ENCODE measurements around the gene ALG3. TPM values are rescaled to one million over a fixed set of nuclear protein-coding genes. Genes with fewer than 3 reads are reported as not detected.
A peak's percentile ranks its signal among the peaks of the same experiment; 100 is the strongest.

The ALG3 gene
- 33.3 to 43.7 TPM (median 36.8 TPM) in 3 replicates for total RNA-seq
- long read RNA-seq, transcript ALG3-201 (9 exons, 1,528 nt): major isoform, 45 of 79 reads
- long read RNA-seq, partial matches to known transcripts: 2 of 79 reads
- long read RNA-seq, other reads (novel, unspliced or antisense): 28 of 79 reads

DNA sequence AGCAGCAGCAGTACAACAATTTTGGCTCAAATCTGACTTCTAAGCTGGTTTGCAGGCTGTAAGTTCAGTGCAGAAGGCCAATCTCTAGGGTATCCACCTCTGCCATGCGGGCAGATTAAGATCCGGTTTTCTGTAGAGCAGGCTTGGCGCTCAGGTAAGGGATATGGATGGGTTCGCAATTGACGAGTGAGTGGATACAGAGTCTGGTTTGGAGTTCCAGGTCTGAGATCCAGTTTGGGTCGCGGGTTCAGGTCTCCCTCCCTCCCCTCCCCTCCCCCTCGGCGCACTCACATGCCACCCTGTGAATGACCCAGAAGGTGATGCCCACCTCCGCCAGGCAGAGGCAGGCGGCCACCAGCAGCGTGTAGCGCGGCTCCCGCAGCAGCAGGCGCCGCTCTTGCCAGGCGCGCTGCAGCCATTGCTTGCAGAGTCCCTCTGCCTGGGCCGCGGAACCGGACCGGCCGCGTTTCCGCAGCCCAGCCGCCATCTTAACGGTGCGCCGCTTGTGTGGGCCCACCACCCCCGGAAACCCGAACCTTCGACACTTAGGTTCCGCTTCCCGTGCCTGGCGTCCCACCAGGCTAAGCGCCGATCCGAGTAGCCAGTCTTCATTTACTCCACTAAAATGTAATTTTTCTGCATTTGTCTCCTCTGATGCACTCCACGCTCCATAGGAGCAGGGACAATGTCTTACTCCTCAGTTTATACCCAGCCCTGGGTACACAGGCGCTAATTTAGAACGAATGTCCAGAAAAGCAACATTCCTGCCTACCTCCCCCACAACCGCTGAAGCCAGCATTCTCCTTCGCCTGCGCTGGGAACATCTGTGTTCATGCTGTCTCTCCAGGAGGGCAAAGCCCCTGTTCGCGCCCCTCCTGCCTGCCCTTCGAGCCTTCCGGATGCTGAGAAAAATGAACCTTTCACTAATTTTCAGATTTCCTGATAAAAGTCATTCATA, at the start of gene ALG3:
TSS of gene ALG3 (minus strand) at position 509 of the 958 bp plus-strand sequence. CDS start at position 487, 22 bp downstream.
- peak; percentile 93 for DNase-seq (ENCODE audit: low spot score)
- peak within 1 kb of the TSS; percentile 96 for H3K27ac Mint-ChIP-seq (ENCODE audit: unreplicated experiment)
- H3K36me3 Mint-ChIP-seq (ENCODE audit: low read depth): peaks cover 10% of the 10 kb centered on the region
- H3K4me3 Mint-ChIP-seq (ENCODE audit: unreplicated experiment): peak within 1 kb of the TSS; percentile 82
- TF ChIP-seq, protein P1, sequence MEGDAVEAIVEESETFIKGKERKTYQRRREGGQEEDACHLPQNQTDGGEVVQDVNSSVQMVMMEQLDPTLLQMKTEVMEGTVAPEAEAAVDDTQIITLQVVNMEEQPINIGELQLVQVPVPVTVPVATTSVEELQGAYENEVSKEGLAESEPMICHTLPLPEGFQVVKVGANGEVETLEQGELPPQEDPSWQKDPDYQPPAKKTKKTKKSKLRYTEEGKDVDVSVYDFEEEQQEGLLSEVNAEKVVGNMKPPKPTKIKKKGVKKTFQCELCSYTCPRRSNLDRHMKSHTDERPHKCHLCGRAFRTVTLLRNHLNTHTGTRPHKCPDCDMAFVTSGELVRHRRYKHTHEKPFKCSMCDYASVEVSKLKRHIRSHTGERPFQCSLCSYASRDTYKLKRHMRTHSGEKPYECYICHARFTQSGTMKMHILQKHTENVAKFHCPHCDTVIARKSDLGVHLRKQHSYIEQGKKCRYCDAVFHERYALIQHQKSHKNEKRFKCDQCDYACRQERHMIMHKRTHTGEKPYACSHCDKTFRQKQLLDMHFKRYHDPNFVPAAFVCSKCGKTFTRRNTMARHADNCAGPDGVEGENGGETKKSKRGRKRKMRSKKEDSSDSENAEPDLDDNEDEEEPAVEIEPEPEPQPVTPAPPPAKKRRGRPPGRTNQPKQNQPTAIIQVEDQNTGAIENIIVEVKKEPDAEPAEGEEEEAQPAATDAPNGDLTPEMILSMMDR (IDR thresholded peaks at IDR 0.05): no peak
- no peaks in the 10 kb centered on the region for H3K9me3 Mint-ChIP-seq (ENCODE audit: low read depth)
- peaks cover 6% of the 10 kb centered on the region for H3K4me1 Mint-ChIP-seq (ENCODE audit: low read depth)
- no peaks in the 10 kb centered on the region for H3K27me3 Mint-ChIP-seq (ENCODE audit: low read depth)

DNA sequence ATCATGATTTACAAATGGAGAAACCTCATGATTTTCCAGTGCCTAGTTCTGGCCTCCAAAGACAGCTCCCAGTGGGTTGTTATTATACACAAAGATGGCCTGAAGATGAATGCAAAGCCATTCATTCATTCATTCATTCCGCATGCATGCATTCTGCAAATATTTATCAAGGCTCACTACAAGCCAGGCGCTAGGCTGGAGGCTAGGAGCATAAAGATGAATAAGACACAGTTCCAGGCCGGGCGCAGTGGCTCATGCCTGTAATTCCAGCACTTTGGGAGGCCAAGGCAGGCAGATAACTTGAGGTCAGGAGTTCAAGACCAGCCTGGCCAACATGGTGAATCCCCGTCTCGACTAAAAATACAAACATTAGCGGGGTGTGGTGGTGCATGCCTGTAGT, 47.9 kb upstream of the ALG3 start:
- H3K4me3 Mint-ChIP-seq (ENCODE audit: unreplicated experiment): no peak overlapping the region
- H3K4me1 Mint-ChIP-seq (ENCODE audit: low read depth): peaks cover 24% of the 10 kb centered on the region
- H3K27me3 Mint-ChIP-seq (ENCODE audit: low read depth): no peaks in the 10 kb centered on the region
- no peak for DNase-seq (ENCODE audit: low spot score)
- H3K9me3 Mint-ChIP-seq (ENCODE audit: low read depth): no peaks in the 10 kb centered on the region
- TF ChIP-seq, protein P1 (IDR thresholded peaks at IDR 0.05): no peak
- peaks cover 5% of the 10 kb centered on the region for H3K36me3 Mint-ChIP-seq (ENCODE audit: low read depth)
- H3K27ac Mint-ChIP-seq (ENCODE audit: unreplicated experiment): no peak overlapping the region

DNA sequence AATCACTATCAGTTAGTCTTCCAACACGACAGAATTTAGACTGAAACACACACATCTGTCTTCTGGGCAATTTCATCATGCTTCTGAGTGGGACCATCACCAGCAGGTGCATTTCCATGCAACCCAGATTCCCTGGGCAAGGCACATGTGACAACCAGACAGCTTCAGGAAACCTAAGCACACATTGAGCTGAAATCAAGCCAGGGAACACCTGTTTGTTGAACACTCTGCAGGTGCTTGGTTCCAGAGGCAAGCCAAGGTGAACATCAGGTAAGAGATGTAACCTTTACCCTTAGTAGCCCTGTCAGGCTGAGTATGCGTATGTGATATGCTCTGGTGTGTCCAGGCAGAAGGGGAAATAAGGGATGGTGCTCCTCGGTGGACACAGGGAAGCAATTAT, 47.0 kb upstream of the ALG3 start:
- Mint-ChIP-seq H3K9me3 (ENCODE audit: low read depth) (no peaks in the 10 kb centered on the region), H3K27me3 (ENCODE audit: low read depth) (no peaks in the 10 kb centered on the region), H3K36me3 (ENCODE audit: low read depth) (peaks cover 2% of the 10 kb centered on the region), H3K4me1 (ENCODE audit: low read depth) (peaks cover 20% of the 10 kb centered on the region), H3K27ac (ENCODE audit: unreplicated experiment) (no peak overlapping the region), H3K4me3 (ENCODE audit: unreplicated experiment) (no peak overlapping the region)
- TF ChIP-seq, protein P1 (IDR thresholded peaks at IDR 0.05): no peak
- DNase-seq (ENCODE audit: low spot score): peak; percentile 5

DNA sequence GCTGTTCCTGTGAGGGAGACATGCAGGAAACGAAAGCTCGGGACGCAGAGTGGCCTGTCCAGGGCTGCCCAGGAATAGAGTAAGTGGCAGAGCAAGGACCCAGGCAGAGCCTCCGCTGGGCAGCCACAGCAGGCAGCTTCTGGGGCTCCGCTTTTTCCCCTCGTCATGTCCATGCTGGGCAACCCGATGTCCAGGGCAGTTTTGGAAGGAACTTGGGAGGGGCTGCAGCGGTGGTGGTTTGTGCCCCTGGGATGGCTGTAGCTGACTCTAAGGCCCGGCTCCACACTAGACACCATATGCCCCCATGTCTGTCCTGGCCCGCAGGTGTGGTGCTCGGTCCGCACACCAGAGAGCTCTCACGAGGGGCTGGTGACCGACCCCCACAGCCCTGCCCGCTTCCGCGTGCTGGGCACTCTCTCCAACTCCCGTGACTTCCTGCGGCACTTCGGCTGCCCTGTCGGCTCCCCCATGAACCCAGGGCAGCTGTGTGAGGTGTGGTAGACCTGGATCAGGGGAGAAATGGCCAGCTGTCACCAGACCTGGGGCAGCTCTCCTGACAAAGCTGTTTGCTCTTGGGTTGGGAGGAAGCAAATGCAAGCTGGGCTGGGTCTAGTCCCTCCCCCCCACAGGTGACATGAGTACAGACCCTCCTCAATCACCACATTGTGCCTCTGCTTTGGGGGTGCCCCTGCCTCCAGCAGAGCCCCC, 43.1 kb upstream of the ALG3 start:
- Mint-ChIP-seq H3K27ac (ENCODE audit: unreplicated experiment) (no peak overlapping the region), H3K27me3 (ENCODE audit: low read depth) (no peaks in the 10 kb centered on the region), H3K36me3 (ENCODE audit: low read depth) (no peaks in the 10 kb centered on the region), H3K9me3 (ENCODE audit: low read depth) (no peaks in the 10 kb centered on the region), H3K4me1 (ENCODE audit: low read depth) (no peaks in the 10 kb centered on the region), H3K4me3 (ENCODE audit: unreplicated experiment) (no peak overlapping the region)
- peak; percentile 86 for DNase-seq (ENCODE audit: low spot score)
- TF ChIP-seq, protein P1 (IDR thresholded peaks at IDR 0.05): no peak
